SK-N-SH (cell line): ENCODE measurements around the gene NEIL3. TPM values are rescaled to one million over a fixed set of nuclear protein-coding genes. Genes with fewer than 3 reads are reported as not detected.

Source experiments
- CTCF ChIA-PET: fragments of 300-600, 350-600 bp; formaldehyde crosslinking; extraction: SDS; loops from one replicate; lab custom pipeline; 2021; lab: Yijun Ruan, JAX
- POLR2A ChIA-PET: fragments of 350-600 bp; sonication (Branson Sonifier 250); formaldehyde crosslinking; extraction: SDS; loops from one replicate; lab custom pipeline; 2020; ENCODE audit warnings: antibody characterized with exemption, inconsistent platforms; lab: Yijun Ruan, JAX
- DNase-seq: peaks from one replicate; pipeline ENCODE4 v3.0.0; 2012
- H2AFZ ChIP-seq: fragments of 200-600 bp; sonication (generic); 2 replicates; pipeline ENCODE4 v1.8.1; 2016; ENCODE audit warnings: antibody characterized with exemption, mild to moderate bottlenecking, low read depth
- H3F3A ChIP-seq: fragments of 200-600 bp; sonication (generic); replicated peaks from 2 replicates; pipeline ENCODE3; 2016; ENCODE audit warnings: antibody characterized with exemption, mild to moderate bottlenecking; ENCODE audit not compliant: insufficient read depth
- H3K27ac ChIP-seq, 2 experiments: fragments of 200-500 bp in 1 of 2; fragments of 200-600 bp in 1 of 2; sonication (Bioruptor generic) in 1 of 2; sonication (generic), shearing (Covaris generic) in 1 of 2; 2 replicates each; pipeline versions ENCODE4 v1.5.1 to v1.6.1; 2014 to 2016; ENCODE audit warnings: low read depth in 2 of 2, inconsistent platforms in 1 of 2, low read length in 1 of 2, mild to moderate bottlenecking in 1 of 2, mixed read lengths in 1 of 2
- H3K27me3 ChIP-seq: fragments of 200-600 bp; sonication (generic), shearing (Covaris generic); 2 replicates; pipeline ENCODE4 v1.6.1; 2016; ENCODE audit warnings: mixed run types; ENCODE audit not compliant: insufficient read depth
- H3K36me3 ChIP-seq, 2 experiments: fragments of 200-500 bp in 1 of 2; fragments of 200-600 bp in 1 of 2; sonication (Bioruptor generic) in 1 of 2; sonication (generic) in 1 of 2; replicated peaks in 1 of 2; 2 replicates each; pipeline versions ENCODE3 to v1.5.1; 2014 to 2016; ENCODE audit warnings: low read length in 1 of 2, mild to moderate bottlenecking in 1 of 2; ENCODE audit not compliant: insufficient read depth in 2 of 2, control insufficient read depth in 1 of 2
- H3K4me1 ChIP-seq, 2 experiments: fragments of 200-500 bp in 1 of 2; fragments of 200-600 bp in 1 of 2; sonication (Bioruptor generic) in 1 of 2; sonication (generic), shearing (Covaris generic) in 1 of 2; 2 replicates each; pipeline versions ENCODE4 v1.5.1 to v1.6.1; 2014 to 2016; ENCODE audit warnings: low read depth in 1 of 2, low read length in 1 of 2, mixed run types in 1 of 2; ENCODE audit not compliant: insufficient read depth in 2 of 2, control insufficient read depth in 1 of 2
- H3K4me2 ChIP-seq: fragments of 200-600 bp; sonication (generic), shearing (Covaris generic); 2 replicates; pipeline ENCODE4 v1.6.1; 2017; ENCODE audit warnings: mixed run types
- H3K4me3 ChIP-seq, 2 experiments: fragments of 200-500 bp in 1 of 2; fragments of 200-600 bp in 1 of 2; sonication (Bioruptor generic) in 1 of 2; sonication (generic), shearing (Covaris generic) in 1 of 2; 2 replicates each; pipeline versions ENCODE4 v1.5.1 to v1.8.1; 2014 to 2016; ENCODE audit warnings: low read depth in 2 of 2, inconsistent platforms in 1 of 2, low read length in 1 of 2, mild to moderate bottlenecking in 1 of 2, mixed read lengths in 1 of 2, moderate library complexity in 1 of 2
- H3K79me2 ChIP-seq: fragments of 200-600 bp; sonication (generic); 2 replicates; pipeline ENCODE4 v1.8.1; 2017; ENCODE audit warnings: mild to moderate bottlenecking; ENCODE audit not compliant: insufficient read depth
- H3K9ac ChIP-seq: fragments of 200-600 bp; sonication (generic); 2 replicates; pipeline ENCODE4 v1.6.1; 2017; ENCODE audit warnings: mixed run types
- H3K9me2 ChIP-seq: fragments of 200-600 bp; sonication (generic); 2 replicates; pipeline ENCODE4 v1.6.1; 2017; ENCODE audit warnings: mixed run types
- H3K9me3 ChIP-seq: fragments of 200-600 bp; sonication (generic); 2 replicates; pipeline ENCODE4 v1.6.1; 2017; ENCODE audit warnings: mixed run types, mild to moderate bottlenecking, moderate library complexity
- H4K20me1 ChIP-seq: fragments of 200-600 bp; sonication (generic); 2 replicates; pipeline ENCODE4 v1.6.1; 2017; ENCODE audit warnings: mild to moderate bottlenecking, mixed run types; ENCODE audit not compliant: insufficient read depth
- CHD2 ChIP-seq: fragments of 150-350 bp; IDR thresholded peaks from 2 replicates; pipeline ENCODE4 v1.6.1; 2018; ENCODE audit warnings: low read length; ENCODE audit not compliant: partially characterized antibody
- CTCF ChIP-seq: fragments of 200-600 bp; sonication (generic); IDR thresholded peaks from 2 replicates; pipeline ENCODE4 v1.6.1; 2017; ENCODE audit warnings: antibody characterized with exemption, mild to moderate bottlenecking, moderate library complexity
- ELF1 ChIP-seq: IDR thresholded peaks from 2 replicates; pipeline ENCODE4 v1.4.0; 2012
- FOSL2 ChIP-seq: IDR thresholded peaks from 2 replicates; pipeline ENCODE4 v1.4.0; 2012; ENCODE audit warnings: low read depth, mild to moderate bottlenecking, moderate library complexity, borderline replicate concordance
- FOXJ3 ChIP-seq: sonication (generic); formaldehyde crosslinking; IDR thresholded peaks from 2 replicates; pipeline ENCODE4 v1.5.1; 2020; ENCODE audit warnings: mild to moderate bottlenecking, missing genetic modification reagents
- FOXM1 ChIP-seq: IDR thresholded peaks from 2 replicates; pipeline ENCODE4 v1.4.0; 2012; ENCODE audit warnings: low read depth, mild to moderate bottlenecking
- GATA2 ChIP-seq: sonication (generic); formaldehyde crosslinking; IDR thresholded peaks from 2 replicates; pipeline ENCODE4 v1.5.0; 2020; ENCODE audit warnings: mild to moderate bottlenecking, missing genetic modification reagents
- IRF3 ChIP-seq: fragments of 150-350 bp; IDR thresholded peaks from 2 replicates; pipeline ENCODE4 v1.6.1; 2016; ENCODE audit warnings: mild to moderate bottlenecking, low read depth, low read length
- MEF2A ChIP-seq: IDR thresholded peaks from 2 replicates; pipeline ENCODE4 v1.4.0; 2012; ENCODE audit warnings: low read depth, borderline replicate concordance
- MXI1 ChIP-seq: IDR thresholded peaks from 2 replicates; pipeline ENCODE4 v1.6.1; 2012; ENCODE audit warnings: mild to moderate bottlenecking, low read depth, low read length, improper control_type of control experiment
- NFIC ChIP-seq: IDR thresholded peaks from 2 replicates; pipeline ENCODE4 v1.4.0; 2012; ENCODE audit warnings: borderline replicate concordance
- NRF1 ChIP-seq: IDR thresholded peaks from 2 replicates; pipeline ENCODE4 v1.6.1; 2012; ENCODE audit warnings: low read depth, mild to moderate bottlenecking, low read length
- PBX3 ChIP-seq: IDR thresholded peaks from 2 replicates; pipeline ENCODE4; 2012
- RAD21 ChIP-seq: IDR thresholded peaks from 2 replicates; pipeline ENCODE4 v1.6.1; 2012; ENCODE audit warnings: mild to moderate bottlenecking, low read length
- RCOR1 ChIP-seq: fragments of 150-350 bp; IDR thresholded peaks from 2 replicates; pipeline ENCODE4 v1.6.1; 2017; ENCODE audit warnings: antibody characterized with exemption, low read length
- REST ChIP-seq: IDR thresholded peaks from 2 replicates; pipeline ENCODE4 v1.6.1; 2012; ENCODE audit warnings: mild to moderate bottlenecking, low read depth, low read length, moderate library complexity
- RFX5 ChIP-seq: IDR thresholded peaks from 2 replicates; pipeline ENCODE4 v1.6.1; 2012; ENCODE audit warnings: mild to moderate bottlenecking, improper control_type of control experiment, low read length
- RXRA ChIP-seq: IDR thresholded peaks from 2 replicates; pipeline ENCODE4 v1.4.0; 2012; ENCODE audit warnings: low read depth, mild to moderate bottlenecking, borderline replicate concordance
- SMC3 ChIP-seq: IDR thresholded peaks from 2 replicates; pipeline ENCODE4 v1.6.1; 2012; ENCODE audit warnings: low read depth, low read length, improper control_type of control experiment
- TAF1 ChIP-seq: IDR thresholded peaks from 2 replicates; pipeline ENCODE4 v1.6.1; 2012; ENCODE audit warnings: low read depth, mild to moderate bottlenecking, low read length, moderate library complexity, borderline replicate concordance
- USF1 ChIP-seq: IDR thresholded peaks from 2 replicates; pipeline ENCODE4 v1.4.0; 2012; ENCODE audit warnings: low read depth, borderline replicate concordance
- YY1 ChIP-seq: IDR thresholded peaks from 2 replicates; pipeline ENCODE4 v1.4.0; 2012; ENCODE audit warnings: low read depth, mild to moderate bottlenecking
- WGBS: methylation state at CpG from one replicate; pipeline ENCODE4 v1.1.6; 2017; ENCODE audit warnings: low lambda C conversion rate; 5-methylcytosine and 5-hydroxymethylcytosine counted together
- polyA plus RNA-seq, 3 experiments: library from polyadenylated mRNA; depleted of rRNA; stranded (reverse); fragments of >200 nt; gene quantifications; 2 replicates each; pipeline ENCODE4 v1.2.3, GENCODE V29; 2012

NEIL3 gene
- polyA plus RNA-seq, 1 of the 3 experiments (the other 2 are of a cell fraction), result 3.6 TPM

- no peak for DNase-seq
- Histone ChIP-seq H3K4me3 (no peak overlapping the region), H3K27me3 (no peaks in the 10 kb centered on the region), H3K36me3 (no peaks in the 10 kb centered on the region), H2AFZ (no peak overlapping the region), H3K9ac (no peak overlapping the region), H3F3A (no peaks in the 10 kb centered on the region), H3K9me2 (no peaks in the 10 kb centered on the region), H3K27ac (no peak overlapping the region), H3K4me1 (no peaks in the 10 kb centered on the region; a peak in 1 of 4 replicates), H3K79me2 (no peaks in the 10 kb centered on the region), H3K4me2 (no peak overlapping the region), H4K20me1 (no peaks in the 10 kb centered on the region), H3K9me3 (no peaks in the 10 kb centered on the region)
- CTCF ChIA-PET, result no interaction called here
- POLR2A ChIA-PET, result no interaction called here
- TF ChIP-seq MEF2A, result no peak
- TF ChIP-seq MXI1, result no peak
- no peak for TF ChIP-seq SMC3
- TF ChIP-seq FOXJ3, result no peak
- no peak for TF ChIP-seq RXRA
- no peak for TF ChIP-seq RFX5
- no peak for TF ChIP-seq FOSL2
- no peak for TF ChIP-seq CHD2
- no peak for TF ChIP-seq RCOR1
- TF ChIP-seq ELF1, result no peak
- TF ChIP-seq FOXM1, result no peak
- TF ChIP-seq CTCF, result no peak
- TF ChIP-seq NFIC, result no peak
- no peak for TF ChIP-seq USF1
- no peak for TF ChIP-seq TAF1
- no peak for TF ChIP-seq YY1
- TF ChIP-seq GATA2 (CRISPR knock-in tag), result no peak
- TF ChIP-seq NRF1, result no peak
- WGBS, result 77% methylated on average over 4 of the region's 4 CpGs
Observed at GRCh38 chr4:177384856-177385397, 75.3 kb downstream of the NEIL3 start.

- Histone ChIP-seq H3K4me2 (no peak overlapping the region), H2AFZ (no peak overlapping the region), H3K9me2 (no peaks in the 10 kb centered on the region), H3K36me3 (no peaks in the 10 kb centered on the region), H3K9ac (no peak overlapping the region), H3K27ac (no peak overlapping the region), H4K20me1 (no peaks in the 10 kb centered on the region), H3K79me2 (no peaks in the 10 kb centered on the region), H3K4me3 (no peak overlapping the region), H3K9me3 (no peaks in the 10 kb centered on the region), H3F3A (no peaks in the 10 kb centered on the region), H3K4me1 (no peaks in the 10 kb centered on the region; a peak in 1 of 4 replicates), H3K27me3 (no peaks in the 10 kb centered on the region)
- WGBS, result 80% methylated on average over 2 of the region's 2 CpGs
- DNase-seq, result no peak
- POLR2A ChIA-PET, result no interaction called here
- CTCF ChIA-PET, result no interaction called here
- TF ChIP-seq RAD21, result no peak
- TF ChIP-seq REST, result no peak
- TF ChIP-seq IRF3, result no peak
- TF ChIP-seq ELF1, result no peak
- TF ChIP-seq PBX3, result no peak
- TF ChIP-seq CHD2, result no peak
Observed at GRCh38 chr4:177385576-177386277, 76.1 kb downstream of the NEIL3 start.
